Muscle of leg (tissue), 11 donors: Measurements from ENCODE around the gene ATP8B4. TPM values are rescaled to one million over a fixed set of nuclear protein-coding genes. Genes with fewer than 3 reads are reported as not detected.
"Not testable (repeated sequence)": the region's sequence is repeated elsewhere in the genome, so short reads cannot be mapped to it uniquely, and the experiment has no call there.

Experiments
- DNase-seq: peaks from one replicate; pipeline ENCODE4 v3.0.0; 2013
- H3K27ac ChIP-seq: one replicate; pipeline ENCODE4 v1.5.1; 2013; ENCODE audit warnings: mild to moderate bottlenecking, low read length, control low read depth
- H3K27me3 ChIP-seq: one replicate; pipeline ENCODE4 v1.6.1; 2013; ENCODE audit warnings: low read length; ENCODE audit not compliant: control insufficient read depth, insufficient read depth
- H3K36me3 ChIP-seq: one replicate; pipeline ENCODE4 v1.6.1; 2013; ENCODE audit warnings: low read length; ENCODE audit not compliant: control insufficient read depth, insufficient read depth
- H3K4me1 ChIP-seq: one replicate; pipeline ENCODE4 v1.6.1; 2013; ENCODE audit warnings: low read length; ENCODE audit not compliant: control insufficient read depth, insufficient read depth
- H3K4me3 ChIP-seq: one replicate; pipeline ENCODE4 v1.5.1; 2013; ENCODE audit warnings: low read length, control low read depth
- H3K9me3 ChIP-seq: replicated peaks from 2 replicates; pipeline ENCODE4 v1.6.1; 2013; ENCODE audit warnings: low read depth, low read length; ENCODE audit not compliant: control insufficient read depth
- WGBS: methylation state at CpG from one replicate; pipeline ENCODE4 v1.1.5; 2013; ENCODE audit warnings: missing lambda C conversion rate; ENCODE audit not compliant: insufficient coverage; 5-methylcytosine and 5-hydroxymethylcytosine counted together
- polyA plus RNA-seq, 8 donors: library from polyadenylated mRNA; unstranded; fragments of 120-200 nt; gene quantifications; one replicate each; pipeline versions ENCODE4 v1.2.1 to v1.2.3, GENCODE V29; 2013; ENCODE audit warnings: inconsistent platforms in 1 of 8, low replicate concordance in 1 of 8; ENCODE audit not compliant: insufficient read length in 8 of 8, insufficient read depth in 1 of 8
- total RNA-seq: library from RNA; stranded (reverse); fragments of 120-200 nt; gene quantifications from one replicate; pipeline ENCODE4 v1.2.4, GENCODE V29; 2013

Gene ATP8B4
- total and polyA plus RNA-seq, 9 donors: 2.6 to 5.2 (median 3.6) TPM

GRCh38 chr15:50140098-50140497, 21.1 kb upstream of the ATP8B4 start:
- Histone ChIP-seq H3K36me3 (no peaks in the 10 kb centered on the region), H3K4me1 (no peaks in the 10 kb centered on the region), H3K27ac (no peak overlapping the region), H3K4me3 (no peak overlapping the region), H3K9me3 (no peaks in the 10 kb centered on the region), H3K27me3 (no peaks in the 10 kb centered on the region)
- peak; percentile 38 for DNase-seq
- WGBS: no CpG with 5 or more reads among the region's 1 CpG

DNA sequence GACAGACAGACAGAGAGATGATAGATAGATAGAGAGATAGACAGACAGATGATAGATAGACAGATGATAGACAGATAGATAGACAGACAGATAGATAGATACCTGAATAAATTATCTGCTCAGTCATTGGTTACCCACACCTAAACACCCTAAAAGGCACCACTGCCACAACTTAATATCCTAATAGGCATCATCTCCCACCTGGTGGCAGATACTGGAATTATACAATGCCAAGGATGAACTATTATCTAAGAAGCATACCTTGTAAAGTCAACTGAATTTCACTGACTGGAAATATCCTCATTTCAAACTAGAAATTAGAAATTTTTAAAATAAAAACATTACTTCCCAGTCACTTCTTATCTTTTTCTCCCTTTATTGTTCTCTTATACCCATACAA, 19.4 kb upstream of the ATP8B4 start:
- no peak overlapping the region for H3K4me3 ChIP-seq
- H3K9me3 ChIP-seq: no peaks in the 10 kb centered on the region
- H3K36me3 ChIP-seq: no peaks in the 10 kb centered on the region
- no peak for DNase-seq
- H3K4me1 ChIP-seq: no peaks in the 10 kb centered on the region
- H3K27me3 ChIP-seq: no peaks in the 10 kb centered on the region
- no peak overlapping the region for H3K27ac ChIP-seq

DNA sequence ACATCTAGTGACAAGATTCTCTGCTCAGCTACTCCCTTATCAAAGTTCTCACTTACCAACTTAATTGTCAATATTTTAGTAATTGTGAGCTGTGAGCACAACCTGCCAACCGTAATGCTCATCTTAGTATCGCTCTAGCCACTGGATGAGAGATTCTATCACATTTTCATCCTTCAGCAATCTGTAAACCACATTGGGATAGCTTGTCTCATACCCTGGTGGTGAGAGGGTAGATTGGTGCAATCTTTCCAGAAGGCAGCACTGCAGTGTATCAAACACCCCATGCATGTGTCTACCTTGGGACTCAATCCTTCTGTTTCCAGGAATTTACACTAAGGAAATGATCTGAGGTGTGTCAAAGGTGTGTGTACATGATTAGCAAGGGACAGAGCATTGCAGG, 18.9 kb upstream of the ATP8B4 start:
- Histone ChIP-seq H3K27me3 (no peaks in the 10 kb centered on the region), H3K4me3 (no peak overlapping the region), H3K36me3 (no peaks in the 10 kb centered on the region), H3K9me3 (no peaks in the 10 kb centered on the region), H3K4me1 (no peaks in the 10 kb centered on the region), H3K27ac (no peak overlapping the region)
- DNase-seq: no peak
- WGBS: no CpG with 5 or more reads among the region's 2 CpGs

GRCh38 chr15:50137330-50137761, 18.3 kb upstream of the ATP8B4 start:
- no peaks in the 10 kb centered on the region for H3K27me3 ChIP-seq
- no peaks in the 10 kb centered on the region for H3K4me1 ChIP-seq
- 96% methylated on average over 4 of the region's 7 CpGs for WGBS
- no peaks in the 10 kb centered on the region for H3K36me3 ChIP-seq
- H3K27ac ChIP-seq: no peak overlapping the region
- H3K4me3 ChIP-seq: no peak overlapping the region
- no peak for DNase-seq
- H3K9me3 ChIP-seq: no peaks in the 10 kb centered on the region

- no peak overlapping the region for H3K4me3 ChIP-seq
- peak overlapping the region; percentile 13 for H3K27ac ChIP-seq
- 73% methylated on average over 2 of the region's 5 CpGs for WGBS
- no peaks in the 10 kb centered on the region for H3K9me3 ChIP-seq
- H3K27me3 ChIP-seq: no peaks in the 10 kb centered on the region
- H3K4me1 ChIP-seq: no peaks in the 10 kb centered on the region
- no peaks in the 10 kb centered on the region for H3K36me3 ChIP-seq
- no peak for DNase-seq
Observed at GRCh38 chr15:50135031-50135551, 16.1 kb upstream of the ATP8B4 start.

DNA sequence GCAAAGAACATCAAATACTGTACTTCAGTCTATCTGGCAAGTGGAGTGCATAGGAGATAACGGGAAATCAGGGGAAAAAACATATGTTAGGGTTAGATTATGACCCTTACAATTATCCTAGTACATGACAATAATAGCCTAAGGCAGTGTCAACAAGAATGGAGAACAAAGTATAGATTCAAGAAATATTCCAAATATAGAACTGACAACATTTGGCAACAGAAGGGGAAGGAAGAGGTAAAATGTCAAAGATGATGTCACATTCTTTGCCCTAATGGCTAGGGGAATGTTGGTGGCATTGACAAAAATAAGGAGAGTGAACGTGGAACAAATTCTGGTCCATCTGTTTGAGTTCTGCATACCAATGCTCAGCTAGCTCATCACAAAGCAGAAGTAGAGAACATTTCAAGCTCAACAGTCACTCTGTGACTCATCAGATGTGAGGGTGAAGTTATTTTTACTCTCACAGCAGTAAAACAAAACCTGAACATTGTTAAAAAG, 15.5 kb upstream of the ATP8B4 start:
- Histone ChIP-seq H3K4me3 (no peak overlapping the region), H3K27ac (peak overlapping the region; percentile 17), H3K27me3 (no peaks in the 10 kb centered on the region), H3K4me1 (no peaks in the 10 kb centered on the region), H3K36me3 (no peaks in the 10 kb centered on the region), H3K9me3 (no peaks in the 10 kb centered on the region)
- peak; percentile 60 for DNase-seq
- WGBS: no CpG with 5 or more reads among the region's 2 CpGs

- H3K4me1 ChIP-seq, H3K4me3 ChIP-seq, H3K36me3 ChIP-seq, H3K27me3 ChIP-seq, DNase-seq, H3K27ac ChIP-seq, H3K9me3 ChIP-seq: not testable (repeated sequence)
- WGBS: no CpG with 5 or more reads among the region's 3 CpGs
Observed at GRCh38 chr15:50132251-50132984, 13.4 kb upstream of the ATP8B4 start.

DNA sequence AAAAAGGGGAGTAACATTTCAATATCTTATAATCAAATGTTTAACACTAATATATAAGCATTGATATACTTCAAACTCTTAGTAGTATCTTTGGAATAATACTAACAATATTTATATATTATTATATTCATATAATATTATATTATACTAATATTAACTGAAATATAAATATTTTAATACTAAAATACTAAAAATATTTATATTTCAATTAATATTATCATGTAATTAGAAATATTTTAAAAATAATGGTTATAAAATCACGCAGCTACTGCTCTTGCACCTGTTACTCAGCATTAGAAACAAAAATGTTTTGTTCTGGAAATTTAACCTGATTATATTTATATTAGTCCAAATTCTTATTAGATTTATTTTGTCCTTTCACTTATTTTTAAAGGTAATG, 12.6 kb upstream of the ATP8B4 start:
- Histone ChIP-seq H3K4me3 (no peak overlapping the region), H3K9me3 (no peaks in the 10 kb centered on the region), H3K4me1 (no peaks in the 10 kb centered on the region), H3K27ac (no peak overlapping the region), H3K36me3 (no peaks in the 10 kb centered on the region), H3K27me3 (no peaks in the 10 kb centered on the region)
- DNase-seq: no peak
- no CpG with 5 or more reads among the region's 1 CpG for whole genome bisulfite sequencing

DNA sequence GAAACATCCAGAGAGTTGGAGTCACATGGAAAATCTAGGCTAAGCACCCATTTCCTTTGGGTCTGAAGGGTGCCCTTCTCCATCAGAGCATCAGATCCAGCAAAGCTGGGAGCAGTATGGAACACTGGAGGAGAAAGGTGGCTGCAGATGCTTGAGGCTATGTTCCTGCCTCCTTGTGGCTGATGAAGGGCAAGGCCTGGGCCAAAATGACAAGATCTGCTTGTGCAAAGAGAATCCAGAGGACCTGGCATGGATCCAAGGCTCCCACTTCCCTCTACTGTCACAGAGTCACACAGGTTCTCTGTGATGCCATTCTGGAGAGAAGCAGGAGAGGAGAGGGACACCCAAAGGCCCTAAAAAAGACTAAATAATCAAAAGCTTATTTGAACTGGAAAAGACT, 9.2 kb upstream of the ATP8B4 start:
- Histone ChIP-seq H3K27ac (no peak overlapping the region), H3K9me3 (peaks cover 6% of the 10 kb centered on the region)
- DNase-seq: peak; percentile 73

DNA sequence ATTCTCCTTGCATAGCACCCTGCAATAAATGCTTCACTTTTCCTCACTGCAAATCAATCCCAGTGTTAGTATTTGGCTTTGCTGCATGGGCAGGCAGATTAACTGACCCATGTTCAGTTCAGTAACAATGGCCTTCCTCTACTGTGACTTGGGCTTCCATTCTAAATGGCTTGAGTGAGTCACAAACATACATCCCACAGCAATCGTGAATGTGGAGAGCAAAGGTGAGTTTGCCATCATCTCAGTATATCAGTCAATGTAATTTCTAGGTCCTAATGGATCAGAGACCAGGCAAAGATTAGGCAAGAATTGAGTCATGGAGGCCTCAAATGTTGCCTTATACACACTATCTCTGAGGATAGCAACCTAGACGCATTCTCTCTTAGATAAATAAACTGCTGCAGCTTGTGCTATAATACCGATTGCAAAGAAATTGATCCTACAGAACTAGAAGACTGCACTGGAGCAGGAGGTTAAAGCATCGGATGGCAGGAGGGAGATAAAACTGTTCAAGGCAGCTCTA, 8.3 kb upstream of the ATP8B4 start:
- peaks cover 6% of the 10 kb centered on the region for H3K9me3 ChIP-seq
- H3K4me1 ChIP-seq: no peaks in the 10 kb centered on the region
- no peak overlapping the region for H3K27ac ChIP-seq
- no peaks in the 10 kb centered on the region for H3K27me3 ChIP-seq
- no peaks in the 10 kb centered on the region for H3K36me3 ChIP-seq
- WGBS: no CpG with 5 or more reads among the region's 4 CpGs
- DNase-seq: no peak
- no peak overlapping the region for H3K4me3 ChIP-seq

More for the DNA sequence above, 9.2 kb upstream of the ATP8B4 start:
- no peaks in the 10 kb centered on the region for H3K27me3 ChIP-seq
- no peaks in the 10 kb centered on the region for H3K36me3 ChIP-seq
- H3K4me3 ChIP-seq: no peak overlapping the region
- no peaks in the 10 kb centered on the region for H3K4me1 ChIP-seq
